ENCODE measurements around the gene KLHL29.

- TF ChIP-seq CTCF (conservative IDR thresholded peaks at IDR 0.05; ENCODE audit: low read length): no peak
- no peak for TF ChIP-seq EZH2phosphoT487 (IDR thresholded peaks at IDR 0.05; ENCODE audit: borderline replicate concordance)
These were observed 92.4 kb downstream of the KLHL29 start for GRCh38 chr2:23477392-23477791.

Measured in Loucy (cell line).